Measurements from ENCODE around the gene BCKDHB. TPM values are rescaled to one million over a fixed set of nuclear protein-coding genes. Genes with fewer than 3 reads are reported as not detected.

The BCKDHB gene
- polyA plus RNA-seq, 1 of the 3 experiments (the other 2 are of a cell fraction): 19.9 TPM

DNA sequence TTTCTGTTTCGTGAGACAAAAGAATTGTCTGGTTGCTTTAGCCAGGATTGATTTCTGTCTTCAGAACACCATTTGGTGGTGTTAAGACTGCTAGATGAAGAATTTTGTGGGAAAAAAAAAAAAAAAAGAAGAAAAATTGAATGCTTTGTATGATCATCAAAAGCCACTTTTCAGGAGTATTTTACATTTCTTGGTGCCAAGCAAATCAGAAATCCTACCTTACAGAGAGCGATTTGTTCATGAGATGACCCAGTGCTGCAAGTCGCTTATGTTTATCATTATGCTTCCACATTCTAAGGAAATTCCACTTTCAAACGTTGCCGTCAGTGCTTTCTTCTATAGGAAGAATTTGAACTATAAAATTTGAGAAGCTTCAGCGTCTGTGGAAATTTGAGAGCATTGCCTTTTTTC lies 228.7 kb downstream of the BCKDHB start:
- H3K27me3 ChIP-seq (ENCODE audit: insufficient read depth): no peaks in the 10 kb centered on the region
- H3K36me3 ChIP-seq (replicated peaks in 1 of 2; ENCODE audit: control insufficient read depth in 1 of 2, insufficient read depth in 2 of 2, low read length in 1 of 2): no peaks in the 10 kb centered on the region
- no peak overlapping the region for H3K9ac ChIP-seq
- no peak overlapping the region for H3K4me2 ChIP-seq
- H3K27ac ChIP-seq (ENCODE audit: low read depth in 2 of 2, low read length in 1 of 2): no peak overlapping the region
- no peaks in the 10 kb centered on the region for H3K9me2 ChIP-seq
- 92% methylated on average over 6 of the region's 6 CpGs for WGBS (ENCODE audit: low lambda C conversion rate)
- TF ChIP-seq SMC3 (IDR thresholded peaks at IDR 0.05; ENCODE audit: low read depth, low read length) (no peak), USF1 (IDR thresholded peaks at IDR 0.05; ENCODE audit: borderline replicate concordance, low read depth) (no peak), TCF12 (IDR thresholded peaks at IDR 0.05) (no peak), ELF1 (IDR thresholded peaks at IDR 0.05) (no peak), FOXJ3 (CRISPR knock-in tag; IDR thresholded peaks at IDR 0.05) (no peak), SIN3A (IDR thresholded peaks at IDR 0.05; ENCODE audit: borderline replicate concordance, low read depth, low read length) (no peak), ZBTB33 (IDR thresholded peaks at IDR 0.05; ENCODE audit: borderline replicate concordance, low read depth) (no peak), GABPA (IDR thresholded peaks at IDR 0.05; ENCODE audit: low read depth) (no peak)
- TF ChIP-seq, protein P1, sequence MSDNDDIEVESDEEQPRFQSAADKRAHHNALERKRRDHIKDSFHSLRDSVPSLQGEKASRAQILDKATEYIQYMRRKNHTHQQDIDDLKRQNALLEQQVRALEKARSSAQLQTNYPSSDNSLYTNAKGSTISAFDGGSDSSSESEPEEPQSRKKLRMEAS (IDR thresholded peaks at IDR 0.05; ENCODE audit: low read depth): no peak
- no peak overlapping the region for H3K4me3 ChIP-seq (ENCODE audit: low read depth in 2 of 2, low read length in 1 of 2)
- H3F3A ChIP-seq (replicated peaks; ENCODE audit: insufficient read depth): no peaks in the 10 kb centered on the region
- no peaks in the 10 kb centered on the region for H3K79me2 ChIP-seq (ENCODE audit: insufficient read depth)
- no peaks in the 10 kb centered on the region for H3K9me3 ChIP-seq
- ChIA-PET CTCF (interaction anchor here (1.1 kb wide), 1 partner anchor 46 kb away, joined by 3 read pairs; no protein-coding TSS in a partner anchor), POLR2A (no interaction called here)
- no peak overlapping the region for H2AFZ ChIP-seq (ENCODE audit: low read depth)
- no peak for DNase-seq
- peaks cover 3 to 5% of the 10 kb centered on the region in 2 experiments; a peak in 2 of 4 replicates for H3K4me1 ChIP-seq (ENCODE audit: control insufficient read depth in 1 of 2, insufficient read depth in 2 of 2, low read depth in 1 of 2, low read length in 1 of 2)
- H4K20me1 ChIP-seq (ENCODE audit: insufficient read depth): no peaks in the 10 kb centered on the region

- Histone ChIP-seq H3K27me3 (ENCODE audit: insufficient read depth) (no peaks in the 10 kb centered on the region), H2AFZ (ENCODE audit: low read depth) (no peak overlapping the region), H3K9me3 (no peaks in the 10 kb centered on the region), H4K20me1 (ENCODE audit: insufficient read depth) (no peaks in the 10 kb centered on the region), H3K4me3 (ENCODE audit: low read depth in 2 of 2, low read length in 1 of 2) (no peak overlapping the region), H3K4me2 (no peak overlapping the region), H3K27ac (ENCODE audit: low read depth in 2 of 2, low read length in 1 of 2) (no peak overlapping the region), H3K9me2 (no peaks in the 10 kb centered on the region), H3K9ac (no peak overlapping the region), H3F3A (replicated peaks; ENCODE audit: insufficient read depth) (no peaks in the 10 kb centered on the region), H3K36me3 (replicated peaks in 1 of 2; ENCODE audit: control insufficient read depth in 1 of 2, insufficient read depth in 2 of 2, low read length in 1 of 2) (no peaks in the 10 kb centered on the region), H3K4me1 (ENCODE audit: control insufficient read depth in 1 of 2, insufficient read depth in 2 of 2, low read depth in 1 of 2, low read length in 1 of 2) (peaks cover 2 to 3% of the 10 kb centered on the region in 2 experiments; a peak in 2 of 4 replicates), H3K79me2 (ENCODE audit: insufficient read depth) (no peaks in the 10 kb centered on the region)
- no peak for DNase-seq
- ChIA-PET CTCF (interaction anchor here (0.5 kb wide), 1 partner anchor 73 kb away, joined by 3 read pairs; no protein-coding TSS in a partner anchor), POLR2A (no interaction called here)
- TF ChIP-seq POLR2AphosphoS5 (IDR thresholded peaks at IDR 0.05; ENCODE audit: low read depth, low read length) (no peak), SIN3A (IDR thresholded peaks at IDR 0.05; ENCODE audit: borderline replicate concordance, low read depth, low read length) (no peak), YY1 (IDR thresholded peaks at IDR 0.05; ENCODE audit: low read depth) (no peak), TCF12 (IDR thresholded peaks at IDR 0.05) (no peak), MXI1 (IDR thresholded peaks at IDR 0.05; ENCODE audit: low read depth, low read length) (no peak), MEF2A (IDR thresholded peaks at IDR 0.05; ENCODE audit: borderline replicate concordance, low read depth) (no peak), ELF1 (IDR thresholded peaks at IDR 0.05) (no peak), GATA2 (CRISPR knock-in tag; IDR thresholded peaks at IDR 0.05) (no peak), EP300 (IDR thresholded peaks at IDR 0.05; ENCODE audit: borderline replicate concordance in 1 of 2, low read depth in 1 of 2, low read length in 1 of 2) (no peak), RCOR1 (IDR thresholded peaks at IDR 0.05; ENCODE audit: low read length) (no peak), GABPA (IDR thresholded peaks at IDR 0.05; ENCODE audit: low read depth) (no peak), FOXM1 (IDR thresholded peaks at IDR 0.05; ENCODE audit: low read depth) (no peak), CHD2 (IDR thresholded peaks at IDR 0.05; ENCODE audit: low read length, partially characterized antibody) (no peak), EZH2phosphoT487 (IDR thresholded peaks at IDR 0.05; ENCODE audit: borderline replicate concordance, low read depth) (no peak), SMC3 (IDR thresholded peaks at IDR 0.05; ENCODE audit: low read depth, low read length) (no peak)
- TF ChIP-seq, protein P2, sequence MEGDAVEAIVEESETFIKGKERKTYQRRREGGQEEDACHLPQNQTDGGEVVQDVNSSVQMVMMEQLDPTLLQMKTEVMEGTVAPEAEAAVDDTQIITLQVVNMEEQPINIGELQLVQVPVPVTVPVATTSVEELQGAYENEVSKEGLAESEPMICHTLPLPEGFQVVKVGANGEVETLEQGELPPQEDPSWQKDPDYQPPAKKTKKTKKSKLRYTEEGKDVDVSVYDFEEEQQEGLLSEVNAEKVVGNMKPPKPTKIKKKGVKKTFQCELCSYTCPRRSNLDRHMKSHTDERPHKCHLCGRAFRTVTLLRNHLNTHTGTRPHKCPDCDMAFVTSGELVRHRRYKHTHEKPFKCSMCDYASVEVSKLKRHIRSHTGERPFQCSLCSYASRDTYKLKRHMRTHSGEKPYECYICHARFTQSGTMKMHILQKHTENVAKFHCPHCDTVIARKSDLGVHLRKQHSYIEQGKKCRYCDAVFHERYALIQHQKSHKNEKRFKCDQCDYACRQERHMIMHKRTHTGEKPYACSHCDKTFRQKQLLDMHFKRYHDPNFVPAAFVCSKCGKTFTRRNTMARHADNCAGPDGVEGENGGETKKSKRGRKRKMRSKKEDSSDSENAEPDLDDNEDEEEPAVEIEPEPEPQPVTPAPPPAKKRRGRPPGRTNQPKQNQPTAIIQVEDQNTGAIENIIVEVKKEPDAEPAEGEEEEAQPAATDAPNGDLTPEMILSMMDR (IDR thresholded peaks at IDR 0.05): no peak
- TF ChIP-seq, protein P3, sequence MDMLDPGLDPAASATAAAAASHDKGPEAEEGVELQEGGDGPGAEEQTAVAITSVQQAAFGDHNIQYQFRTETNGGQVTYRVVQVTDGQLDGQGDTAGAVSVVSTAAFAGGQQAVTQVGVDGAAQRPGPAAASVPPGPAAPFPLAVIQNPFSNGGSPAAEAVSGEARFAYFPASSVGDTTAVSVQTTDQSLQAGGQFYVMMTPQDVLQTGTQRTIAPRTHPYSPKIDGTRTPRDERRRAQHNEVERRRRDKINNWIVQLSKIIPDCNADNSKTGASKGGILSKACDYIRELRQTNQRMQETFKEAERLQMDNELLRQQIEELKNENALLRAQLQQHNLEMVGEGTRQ (IDR thresholded peaks at IDR 0.05; ENCODE audit: borderline replicate concordance, low read depth, low read length): no peak
- 67% methylated on average over 2 of the region's 2 CpGs for WGBS (ENCODE audit: low lambda C conversion rate)
Measured at GRCh38 chr6:80336911-80337310, 230.4 kb downstream of the BCKDHB start.

Measured in SK-N-SH (cell line).